K562 (cell line): Measurements from ENCODE around the gene HGF.

Experiments used
- BHLHE40 ChIP-seq: IDR thresholded peaks from 2 replicates; pipeline ENCODE4 v1.6.1; 2011; ENCODE audit warnings: low read length, improper control_type of control experiment
- EP300 ChIP-seq: IDR thresholded peaks from 2 replicates; pipeline ENCODE4 v1.6.1; 2012; ENCODE audit warnings: low read length, improper control_type of control experiment
- MCM7 ChIP-seq, 2 experiments: fragments of 450-650 bp; IDR thresholded peaks; 2 replicates each; pipeline ENCODE4 v1.6.1; 2016 to 2018
- POLR2AphosphoS5 ChIP-seq: IDR thresholded peaks from 2 replicates; pipeline ENCODE4 v1.6.1; 2011; ENCODE audit warnings: mild to moderate bottlenecking, low read depth, low read length, moderate library complexity; ENCODE audit not compliant: control insufficient read depth, insufficient read depth
- SOX6 ChIP-seq: fragments of 450-650 bp; IDR thresholded peaks from 2 replicates; pipeline ENCODE4 v1.6.1; 2014; ENCODE audit warnings: mild to moderate bottlenecking
- ZNF121 ChIP-seq: sonication (generic); formaldehyde crosslinking; conservative IDR thresholded peaks from 2 replicates; pipeline ENCODE4 v1.8.0; 2022; ENCODE audit warnings: missing genetic modification reagents

DNA sequence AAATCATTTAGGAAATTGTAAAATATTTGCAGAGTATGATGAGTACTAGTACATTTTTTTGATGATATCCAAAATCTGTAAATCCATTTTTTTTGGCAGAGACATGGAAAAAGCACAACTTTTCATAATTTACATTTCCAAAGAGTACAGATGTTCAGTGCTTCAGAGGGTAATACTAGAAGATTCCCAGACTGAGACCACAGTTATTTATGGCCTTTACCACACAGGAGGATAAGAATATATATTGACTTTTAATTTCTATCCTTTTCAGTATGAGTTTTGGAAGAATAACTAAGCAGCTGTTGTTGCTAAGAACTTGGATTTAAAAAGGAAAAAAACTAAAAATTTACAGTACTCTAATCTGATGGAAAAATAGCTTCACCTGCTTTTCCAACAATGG is 61.9 kb downstream of the HGF start:
- no peak for TF ChIP-seq ZNF121
- no peak for TF ChIP-seq MCM7 (IDR thresholded peaks at IDR 0.05)
- TF ChIP-seq POLR2AphosphoS5 = no peak
- no peak for TF ChIP-seq BHLHE40
- no peak for TF ChIP-seq EP300
- TF ChIP-seq SOX6 = no peak
